ENCODE measurements around the gene MACROD1.

Gene MACROD1

GRCh38 chr11:64036087-64037026, 129.6 kb downstream of the MACROD1 start:
- DNase-seq (ENCODE audit: insufficient read length, low spot score): no peak
- FAIRE-seq: no peak
- no peak for TF ChIP-seq CTCF (IDR thresholded peaks at IDR 0.05; ENCODE audit: insufficient read depth, missing control alignments)

DNA sequence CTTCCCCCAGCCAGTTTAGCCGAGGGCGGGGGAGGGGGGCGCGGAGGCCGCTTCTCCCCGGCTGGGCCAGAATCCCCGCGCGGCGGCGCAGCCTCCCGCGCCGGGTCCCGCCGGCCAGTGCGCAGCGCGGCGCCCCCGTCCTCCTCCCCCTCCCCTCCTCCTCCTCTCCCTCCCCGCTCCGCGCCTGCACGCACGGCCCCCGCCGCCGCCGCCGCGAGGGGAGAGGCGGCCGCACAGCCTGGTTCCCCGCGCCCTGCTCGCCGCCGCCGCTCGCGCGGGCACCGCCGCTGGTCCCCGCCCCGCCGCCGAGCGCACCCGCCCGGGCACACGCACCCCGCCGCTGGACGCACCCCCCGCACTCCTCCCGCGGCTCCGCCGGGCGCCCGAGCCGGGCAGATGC, 130.3 kb downstream of the MACROD1 start, which contains the start of gene FLRT1:
TSS of gene FLRT1 (plus strand) at position 356 of the 400 bp plus-strand sequence. CDS start 80,337 bp downstream, outside the sequence.
- FAIRE-seq (no peak), DNase-seq (ENCODE audit: insufficient read length, low spot score) (no peak)
- no peak for TF ChIP-seq CTCF (IDR thresholded peaks at IDR 0.05; ENCODE audit: insufficient read depth, missing control alignments)

GRCh38 chr11:64035081-64035524, 130.8 kb downstream of the MACROD1 start:
- DNase-seq (ENCODE audit: insufficient read length, low spot score): no peak
- no peak for FAIRE-seq
- no peak for TF ChIP-seq CTCF (IDR thresholded peaks at IDR 0.05; ENCODE audit: insufficient read depth, missing control alignments)

- no peak for DNase-seq (ENCODE audit: insufficient read length, low spot score)
- no peak for TF ChIP-seq CTCF (IDR thresholded peaks at IDR 0.05; ENCODE audit: insufficient read depth, missing control alignments)
- no peak for FAIRE-seq
Measured at GRCh38 chr11:64034411-64034811, 131.5 kb downstream of the MACROD1 start.

GRCh38 chr11:64032050-64032449, 133.9 kb downstream of the MACROD1 start:
- no peak for DNase-seq (ENCODE audit: insufficient read length, low spot score)
- FAIRE-seq: no peak
- no peak for TF ChIP-seq CTCF (IDR thresholded peaks at IDR 0.05; ENCODE audit: insufficient read depth, missing control alignments)

GRCh38 chr11:64031001-64031400, 134.9 kb downstream of the MACROD1 start:
- FAIRE-seq: no peak
- no peak for TF ChIP-seq CTCF (IDR thresholded peaks at IDR 0.05; ENCODE audit: insufficient read depth, missing control alignments)
- DNase-seq (ENCODE audit: insufficient read length, low spot score): no peak

- FAIRE-seq: no peak
Measured at GRCh38 chr11:64029773-64030172, 136.1 kb downstream of the MACROD1 start.

More at GRCh38 chr11:64029773-64030172, 136.1 kb downstream of the MACROD1 start:
- no peak for DNase-seq (ENCODE audit: insufficient read length, low spot score)
- no peak for TF ChIP-seq CTCF (IDR thresholded peaks at IDR 0.05; ENCODE audit: insufficient read depth, missing control alignments)
